Measurements from ENCODE around the gene ARID1B.

- no peak for TF ChIP-seq CTCF (IDR thresholded peaks at IDR 0.05; ENCODE audit: low read length)
- no peak for TF ChIP-seq EZH2 (IDR thresholded peaks at IDR 0.05; ENCODE audit: borderline replicate concordance, low read length)
These were observed 360.3 kb downstream of the ARID1B start for GRCh38 chr6:157137501-157137900.

Measured in OCI-LY1 (cell line).